HG02884 (cell line): Measurements from ENCODE around the gene ARID5B.
"Not testable (repeated sequence)": the region's sequence is repeated elsewhere in the genome, so short reads cannot be mapped to it uniquely, and the experiment has no call there.

ENCODE experiments used
- ATAC-seq: cut with Tn5 transposase; IDR thresholded peaks from one replicate; pipeline ENCODE4 v1.9.1; 2021; ENCODE audit warnings: mild to moderate bottlenecking, moderate library complexity; ENCODE audit not compliant: unreplicated experiment

ARID5B gene, protein sequence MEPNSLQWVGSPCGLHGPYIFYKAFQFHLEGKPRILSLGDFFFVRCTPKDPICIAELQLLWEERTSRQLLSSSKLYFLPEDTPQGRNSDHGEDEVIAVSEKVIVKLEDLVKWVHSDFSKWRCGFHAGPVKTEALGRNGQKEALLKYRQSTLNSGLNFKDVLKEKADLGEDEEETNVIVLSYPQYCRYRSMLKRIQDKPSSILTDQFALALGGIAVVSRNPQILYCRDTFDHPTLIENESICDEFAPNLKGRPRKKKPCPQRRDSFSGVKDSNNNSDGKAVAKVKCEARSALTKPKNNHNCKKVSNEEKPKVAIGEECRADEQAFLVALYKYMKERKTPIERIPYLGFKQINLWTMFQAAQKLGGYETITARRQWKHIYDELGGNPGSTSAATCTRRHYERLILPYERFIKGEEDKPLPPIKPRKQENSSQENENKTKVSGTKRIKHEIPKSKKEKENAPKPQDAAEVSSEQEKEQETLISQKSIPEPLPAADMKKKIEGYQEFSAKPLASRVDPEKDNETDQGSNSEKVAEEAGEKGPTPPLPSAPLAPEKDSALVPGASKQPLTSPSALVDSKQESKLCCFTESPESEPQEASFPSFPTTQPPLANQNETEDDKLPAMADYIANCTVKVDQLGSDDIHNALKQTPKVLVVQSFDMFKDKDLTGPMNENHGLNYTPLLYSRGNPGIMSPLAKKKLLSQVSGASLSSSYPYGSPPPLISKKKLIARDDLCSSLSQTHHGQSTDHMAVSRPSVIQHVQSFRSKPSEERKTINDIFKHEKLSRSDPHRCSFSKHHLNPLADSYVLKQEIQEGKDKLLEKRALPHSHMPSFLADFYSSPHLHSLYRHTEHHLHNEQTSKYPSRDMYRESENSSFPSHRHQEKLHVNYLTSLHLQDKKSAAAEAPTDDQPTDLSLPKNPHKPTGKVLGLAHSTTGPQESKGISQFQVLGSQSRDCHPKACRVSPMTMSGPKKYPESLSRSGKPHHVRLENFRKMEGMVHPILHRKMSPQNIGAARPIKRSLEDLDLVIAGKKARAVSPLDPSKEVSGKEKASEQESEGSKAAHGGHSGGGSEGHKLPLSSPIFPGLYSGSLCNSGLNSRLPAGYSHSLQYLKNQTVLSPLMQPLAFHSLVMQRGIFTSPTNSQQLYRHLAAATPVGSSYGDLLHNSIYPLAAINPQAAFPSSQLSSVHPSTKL

DNA sequence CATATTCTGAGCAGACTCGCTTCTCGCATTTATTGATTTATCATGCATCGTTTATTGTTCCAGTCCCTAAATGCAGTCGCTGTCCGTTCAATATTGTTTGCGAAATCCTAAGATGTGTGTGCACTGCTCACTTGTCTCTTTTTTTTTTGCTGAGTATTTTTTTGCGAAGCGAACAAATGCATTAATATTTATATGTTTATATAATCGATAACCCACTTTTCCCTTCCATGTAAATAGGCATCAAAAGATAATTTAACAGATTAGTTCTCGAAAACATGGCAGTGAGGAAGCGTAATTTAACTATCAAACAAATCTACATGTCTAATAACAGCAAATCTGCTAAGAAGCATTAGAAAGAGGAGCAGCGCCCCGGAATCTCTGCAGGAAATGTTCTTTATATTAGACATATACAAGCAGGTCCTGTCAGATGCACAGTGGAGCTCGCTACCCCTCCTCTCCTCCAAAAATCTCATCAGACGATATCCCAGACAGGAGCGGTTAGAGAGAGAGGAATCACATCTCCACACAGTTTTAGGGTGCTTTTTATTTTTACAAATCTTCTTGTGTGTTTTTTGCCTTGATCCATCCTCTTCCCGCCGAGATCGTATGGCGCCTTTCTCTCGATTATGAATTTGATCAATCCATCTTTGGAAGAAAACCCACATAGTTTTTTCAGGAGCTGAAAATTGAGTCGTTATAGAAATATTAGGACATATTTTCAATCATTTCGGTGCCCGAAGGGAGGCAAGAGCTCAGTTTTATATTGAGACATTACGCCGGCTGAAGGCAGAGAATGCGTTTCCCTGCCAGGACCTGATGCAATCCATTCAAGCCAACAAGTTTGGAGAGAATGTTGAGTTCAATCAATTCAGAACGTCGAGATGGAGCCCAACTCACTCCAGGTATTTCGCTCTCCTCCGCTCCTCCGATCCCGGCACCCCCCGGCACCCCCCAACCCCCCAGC, at the start of gene ARID5B:
TSS of gene ARID5B (plus strand) at position 871 of the 964 bp plus-strand sequence. CDS start at position 882, 11 bp downstream.
- ATAC-seq, result no peak

DNA sequence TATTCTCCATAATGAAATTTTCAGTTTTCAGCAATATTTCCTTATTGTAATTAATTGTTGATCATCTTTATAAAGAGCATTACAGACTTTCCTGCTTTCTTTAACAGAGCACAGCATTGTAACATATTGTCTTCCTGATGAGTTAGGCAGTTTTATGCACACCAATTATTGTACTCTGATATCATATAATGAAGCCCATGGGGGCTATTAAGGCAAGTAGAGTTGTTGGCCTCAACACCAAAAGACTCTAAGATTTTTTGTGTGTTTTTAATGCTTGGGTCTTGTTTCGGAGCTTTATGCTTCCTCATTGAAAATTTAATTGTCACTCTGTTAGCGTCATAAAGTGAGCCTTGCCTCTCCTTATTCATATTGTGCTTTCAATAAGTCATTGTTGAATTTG, 49.2 kb upstream of the ARID5B start:
- ATAC-seq, result no peak

DNA sequence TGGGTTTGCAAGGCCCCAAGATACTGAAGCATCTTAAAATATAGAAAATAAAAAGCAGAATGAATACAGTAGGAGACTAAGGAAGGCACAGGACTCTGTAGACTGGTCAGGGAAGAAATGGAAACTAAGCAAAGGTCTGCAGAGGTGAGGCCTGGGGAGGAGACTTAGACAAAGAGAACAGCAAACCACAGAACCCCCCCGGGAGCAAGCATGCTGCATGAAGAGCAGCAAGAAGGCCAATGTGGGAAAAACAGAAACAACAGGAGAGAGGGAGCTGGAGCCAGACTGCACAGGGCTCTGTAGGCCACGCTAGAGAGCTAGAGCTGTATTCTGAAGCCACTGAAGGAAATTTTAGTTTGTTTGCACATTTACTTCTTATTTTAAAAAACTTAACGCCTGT, 45.7 kb upstream of the ARID5B start:
- no peak for ATAC-seq

DNA sequence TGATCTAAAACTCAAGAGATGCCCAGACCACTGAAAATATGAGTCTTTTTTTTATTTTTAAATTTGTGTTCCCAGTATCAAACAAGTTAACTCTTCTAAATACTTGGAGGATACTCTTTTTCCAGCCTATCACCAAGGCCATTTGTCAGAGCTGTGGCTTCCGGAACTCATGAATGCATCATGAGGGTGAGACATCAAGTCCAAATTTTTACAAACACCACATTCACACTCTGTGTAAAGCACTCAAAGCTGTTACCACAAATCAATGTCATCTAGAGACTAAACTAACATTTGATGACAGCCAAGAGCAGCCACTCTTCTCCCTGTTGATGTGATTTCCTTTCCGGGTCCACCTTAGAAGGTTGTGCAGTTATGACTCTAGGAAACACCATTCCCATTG, 43.8 kb upstream of the ARID5B start:
- no peak for ATAC-seq

DNA sequence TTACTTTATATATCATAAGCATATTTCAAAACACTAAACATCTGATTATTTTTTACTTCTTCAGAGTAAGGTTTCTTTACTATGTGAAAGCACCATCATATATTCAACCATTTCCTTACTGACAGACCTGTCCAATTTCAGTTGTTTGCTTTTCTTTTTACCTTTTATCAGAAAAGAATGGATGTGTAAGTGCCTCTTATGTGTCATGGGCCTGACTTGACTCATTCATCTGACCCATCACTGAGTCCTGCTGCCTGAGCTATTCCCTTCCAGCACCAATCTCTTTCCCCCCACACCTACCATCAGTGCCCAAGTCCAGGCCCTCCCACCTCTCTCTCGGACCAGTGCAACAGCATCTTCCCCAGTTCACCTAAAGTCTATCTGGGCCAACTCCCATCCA, 41.7 kb upstream of the ARID5B start:
- ATAC-seq, result no peak

DNA sequence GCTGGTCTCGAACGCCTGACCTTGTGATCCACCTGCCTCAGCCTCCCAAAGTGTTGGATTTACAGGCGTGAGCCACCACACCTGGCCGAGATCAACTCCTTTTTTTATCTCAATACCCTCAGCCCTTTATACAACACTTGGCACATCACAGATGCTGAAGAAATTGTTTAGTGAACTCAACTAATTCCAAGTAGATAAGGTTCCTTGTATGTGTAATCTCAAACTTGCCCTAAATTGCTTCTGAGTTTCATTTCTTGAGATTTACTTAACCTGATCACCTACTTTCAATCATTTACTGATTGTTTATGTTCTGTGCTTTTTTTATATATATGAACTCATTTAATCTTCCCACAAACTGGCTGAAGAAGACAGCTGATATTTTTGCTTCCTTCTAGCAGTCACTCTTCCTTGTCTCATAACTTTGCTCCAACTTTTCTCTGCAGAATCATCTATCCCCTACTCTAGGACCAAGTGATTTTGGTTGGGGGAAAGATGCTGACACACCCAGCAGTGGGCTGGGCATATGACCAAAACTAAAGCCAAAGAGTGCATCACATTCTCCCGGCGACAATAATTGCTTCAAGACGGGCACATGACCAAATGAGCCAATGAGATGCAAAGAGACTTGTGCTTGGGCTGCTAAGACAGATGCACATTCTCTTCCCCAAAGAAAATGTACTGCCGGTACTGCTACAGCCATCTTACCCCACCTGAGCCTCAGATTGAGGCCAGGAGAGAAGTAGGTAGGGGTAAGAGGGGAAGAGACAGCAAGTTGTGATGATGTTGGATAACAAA, 40.3 kb upstream of the ARID5B start:
- ATAC-seq, result no peak

DNA sequence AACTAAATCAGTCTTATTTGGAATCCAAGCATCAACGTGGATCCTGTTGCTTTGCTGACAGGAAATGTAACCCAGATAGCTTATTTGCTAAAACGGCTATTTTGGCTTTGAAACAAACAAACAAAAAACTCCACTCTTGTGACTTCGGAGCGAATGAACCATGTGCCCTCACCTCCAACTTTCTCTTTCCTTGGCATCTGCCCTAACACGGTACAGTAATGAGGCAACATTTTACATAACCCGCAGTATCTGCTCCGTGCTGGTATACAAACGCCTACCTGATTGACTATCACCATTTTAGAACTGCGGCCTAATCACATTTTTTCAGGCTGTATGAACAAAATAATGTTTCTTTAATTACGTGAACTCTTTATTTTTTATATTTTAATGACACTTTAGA, 37.5 kb upstream of the ARID5B start:
- ATAC-seq, result no peak

DNA sequence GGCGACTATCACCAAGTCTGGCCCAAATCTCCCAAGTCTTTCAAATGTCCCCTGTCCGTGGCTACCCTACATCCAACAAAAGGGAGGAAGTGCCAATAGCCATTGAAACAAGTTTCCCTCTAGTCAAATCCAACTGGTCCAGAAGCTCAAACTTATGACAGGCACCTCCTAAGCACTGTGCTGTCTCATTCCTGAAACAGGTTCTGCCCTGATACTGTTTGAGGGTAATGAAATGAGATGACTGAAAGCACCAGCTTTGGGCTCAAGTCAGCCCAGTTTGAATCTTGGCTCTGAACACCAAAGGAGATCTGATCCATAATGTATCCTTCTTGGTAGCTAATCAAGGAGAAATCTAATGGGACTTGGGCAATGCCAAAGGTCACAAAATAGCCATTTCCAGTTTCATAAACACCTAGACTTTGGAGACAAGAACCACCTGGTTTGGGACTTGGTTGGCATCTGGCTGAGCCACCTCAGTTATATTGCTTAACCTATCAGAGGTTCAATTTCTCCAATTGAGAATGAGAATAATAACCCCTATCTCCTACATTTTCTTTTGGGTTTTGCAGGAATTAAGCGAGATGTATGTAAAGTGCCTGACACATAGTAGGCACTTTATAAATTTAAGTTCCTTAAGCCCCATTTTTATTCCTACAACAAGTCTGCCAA, 34.7 kb upstream of the ARID5B start:
- no peak for ATAC-seq

DNA sequence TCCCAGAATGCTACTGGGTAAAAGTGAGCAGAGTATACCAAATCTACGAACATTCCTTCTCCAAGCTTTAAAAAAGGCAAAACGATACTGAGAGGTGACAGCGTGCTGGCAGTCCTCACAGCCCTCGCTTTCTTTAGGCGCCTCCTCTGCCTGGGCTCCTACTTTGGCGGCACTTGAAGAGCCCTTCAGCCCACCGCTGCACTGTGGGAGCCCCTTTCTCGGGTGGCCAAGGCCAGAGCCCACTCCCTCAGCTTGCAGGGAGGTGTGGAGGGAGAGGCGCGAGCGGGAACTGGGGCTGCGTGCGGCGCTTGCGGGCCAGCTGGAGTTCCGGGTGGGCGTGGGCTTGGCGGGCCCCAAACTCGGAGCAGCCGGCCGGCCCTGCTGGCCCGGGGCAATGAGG, 34.1 kb upstream of the ARID5B start:
- ATAC-seq, result not testable (repeated sequence)

DNA sequence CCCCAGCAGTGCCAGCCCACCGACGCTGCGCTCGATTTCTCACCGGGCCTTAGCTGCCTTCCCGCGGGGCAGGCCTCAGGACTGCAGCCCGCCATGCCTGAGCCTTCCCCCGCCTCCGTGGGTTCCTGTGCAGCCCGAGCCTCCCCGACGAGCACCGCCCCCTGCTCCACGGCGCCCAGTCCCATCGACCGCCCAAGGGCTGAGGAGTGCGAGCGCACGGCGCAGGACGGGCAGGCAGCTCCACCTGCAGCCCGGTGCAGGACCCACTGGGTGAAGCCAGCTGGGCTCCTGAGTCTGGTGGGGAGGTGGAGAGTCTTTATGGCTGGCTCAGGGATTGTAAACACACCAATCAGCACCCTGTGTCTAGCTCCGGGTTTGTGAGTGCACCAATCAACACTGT, 33.7 kb upstream of the ARID5B start:
- ATAC-seq, result not testable (repeated sequence)

DNA sequence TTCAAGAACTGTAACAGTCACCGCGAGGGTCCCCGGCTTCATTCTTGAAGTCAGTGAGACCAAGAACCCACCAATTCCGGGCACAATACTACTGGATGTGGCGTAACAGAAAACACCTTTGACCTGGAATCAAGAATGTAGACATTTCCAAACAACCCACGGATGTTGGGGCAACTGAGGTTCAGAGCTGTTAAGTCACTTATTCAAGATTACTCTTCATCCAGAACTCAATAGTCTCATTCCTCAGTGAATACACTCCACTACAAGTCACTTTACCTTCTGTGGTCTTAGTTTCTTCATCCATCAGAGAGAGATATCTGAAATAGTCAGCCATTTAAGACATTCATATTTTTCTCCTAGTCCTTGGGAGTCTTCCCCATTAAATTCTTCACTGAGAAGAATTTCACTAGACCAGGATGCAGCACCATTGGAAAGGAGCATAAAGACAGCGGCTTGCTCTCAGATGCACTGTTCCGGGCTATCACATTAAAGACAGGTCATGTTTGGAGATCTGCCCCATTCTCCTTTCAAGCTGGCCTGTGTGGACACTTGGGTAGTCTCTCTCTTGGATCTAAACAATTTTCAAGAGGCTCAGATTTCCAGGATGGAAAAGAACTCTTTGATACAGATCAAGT, 32.3 kb upstream of the ARID5B start:
- no peak for ATAC-seq

DNA sequence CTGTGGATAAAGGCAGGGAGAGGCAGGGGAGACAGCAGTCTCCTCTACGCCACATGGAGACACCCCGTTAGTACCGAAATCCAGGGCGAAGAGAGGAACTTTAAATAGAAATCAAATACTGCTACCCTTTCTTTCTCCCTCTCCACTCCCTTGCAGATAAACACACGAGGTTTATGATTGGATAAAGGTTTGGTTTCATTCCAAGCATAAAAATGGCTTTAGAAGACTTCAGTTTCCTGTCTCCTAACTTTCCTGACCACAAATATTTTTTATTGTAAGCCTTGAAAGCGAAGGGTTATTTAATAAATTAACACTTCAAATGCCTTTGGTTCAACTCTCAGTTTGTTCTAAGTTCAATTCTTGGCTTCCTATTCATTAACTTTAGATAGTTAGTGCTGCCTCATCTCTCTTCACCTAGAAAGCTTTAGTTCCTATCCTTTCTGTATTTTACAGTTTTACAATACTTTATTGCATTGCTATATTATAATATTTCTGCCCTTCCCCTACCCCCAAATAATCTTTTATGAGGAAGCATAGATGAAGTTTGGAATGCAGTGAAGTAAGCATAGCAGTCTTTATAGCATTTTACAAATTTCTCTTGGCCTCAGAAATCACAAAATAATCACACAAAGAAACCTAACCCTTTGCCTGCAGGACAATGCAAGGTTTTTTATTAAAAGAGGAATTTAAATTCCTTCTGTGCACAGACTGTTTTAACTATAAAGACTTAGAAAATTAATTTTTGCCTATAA, 31.5 kb upstream of the ARID5B start:
- ATAC-seq, result no peak

DNA sequence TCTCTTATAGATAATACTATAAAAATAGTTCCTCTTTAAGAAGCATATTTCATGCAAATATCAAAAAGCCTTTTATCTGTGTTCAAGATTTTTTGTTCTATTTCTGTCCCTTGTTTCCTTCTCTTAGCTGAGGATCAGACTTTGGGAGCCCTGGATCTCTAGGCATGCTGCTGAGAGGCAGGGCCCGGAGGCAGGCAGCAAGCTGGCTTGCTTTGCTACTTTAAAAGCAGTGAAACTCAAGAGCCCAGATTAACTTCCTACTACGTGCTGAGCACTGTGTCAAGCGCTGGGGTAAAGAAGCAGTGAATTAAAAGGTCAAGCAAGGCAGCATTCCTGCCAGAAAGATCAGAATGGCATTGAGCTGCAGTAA, 31.0 kb upstream of the ARID5B start:
- ATAC-seq, result no peak

DNA sequence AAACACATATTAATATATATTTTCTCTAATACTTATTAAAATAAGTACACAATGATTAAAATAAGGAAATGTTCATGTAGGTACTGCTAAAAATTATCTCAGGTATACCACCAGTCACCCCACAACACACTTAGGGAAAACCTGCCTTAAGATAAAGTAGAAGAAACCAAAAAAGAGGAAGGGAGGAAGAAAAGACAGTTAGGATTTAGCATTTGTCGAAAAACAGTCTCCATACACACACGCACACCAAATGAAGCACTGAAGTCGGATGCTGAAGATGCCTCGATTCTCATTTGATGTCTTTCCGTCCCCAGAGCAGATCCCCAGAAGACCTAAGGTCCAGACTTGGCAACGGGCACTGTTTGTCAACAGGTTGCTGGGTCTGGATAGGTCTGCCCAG, 30.0 kb upstream of the ARID5B start:
- ATAC-seq, result no peak

DNA sequence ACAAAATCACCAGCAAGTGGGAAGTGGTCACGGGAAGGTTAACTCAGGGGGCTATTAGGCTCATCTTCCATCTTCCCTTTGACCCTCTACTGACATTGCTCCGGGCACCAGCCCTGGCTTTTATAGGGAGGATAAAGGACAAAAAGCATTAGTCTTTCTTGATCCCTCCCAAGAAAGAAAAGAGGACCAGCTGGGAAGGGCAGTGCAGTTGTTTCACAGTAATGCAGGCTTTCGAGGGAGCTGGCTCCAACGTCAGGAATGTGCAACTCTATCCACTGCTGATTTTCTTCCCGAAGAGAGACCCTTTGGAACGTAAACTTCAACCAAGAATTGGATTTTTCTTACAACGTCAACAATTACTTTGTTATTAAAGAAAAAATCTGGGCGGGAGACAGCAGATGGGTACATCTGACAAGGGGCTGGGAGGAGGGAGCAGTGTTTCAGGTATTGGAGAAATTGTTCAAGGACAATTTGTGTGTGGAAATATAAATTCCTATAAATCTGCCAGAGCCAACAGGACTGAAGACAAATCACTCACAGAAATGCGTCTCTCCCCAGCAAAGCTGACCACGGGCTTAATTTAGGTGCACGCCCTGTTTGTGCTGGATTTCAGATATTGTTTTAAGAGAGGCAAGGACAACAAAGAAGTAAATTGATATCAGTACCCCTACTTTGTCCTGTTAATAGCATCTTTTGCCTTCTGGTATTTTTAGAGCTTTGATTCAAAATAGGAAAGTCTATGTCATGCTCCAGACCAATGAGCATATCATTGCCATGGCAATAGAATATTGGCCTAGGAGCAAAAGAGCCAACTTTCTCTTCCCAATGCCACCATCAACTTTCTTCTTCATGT, 23.4 kb upstream of the ARID5B start:
- peak; percentile 39 for ATAC-seq

DNA sequence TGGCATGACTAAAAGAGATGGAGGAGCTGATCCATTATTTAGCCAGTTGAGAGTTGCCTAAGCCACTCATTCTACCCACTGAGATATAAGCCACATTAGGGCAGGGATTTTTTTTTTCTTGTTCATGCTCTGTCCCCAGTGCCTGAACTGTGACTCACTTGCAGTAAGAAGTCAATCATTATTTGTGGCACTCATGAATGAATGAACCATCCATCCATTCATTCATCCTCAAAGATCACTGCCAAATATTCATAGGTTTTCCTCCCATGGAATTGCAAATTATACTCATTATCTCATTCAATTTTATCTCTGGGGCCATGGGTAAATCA, 22.8 kb upstream of the ARID5B start:
- peak; percentile 23 for ATAC-seq
